GM23248 (cell line): ENCODE results near the gene IL31.

ENCODE experiments used
- EZH2 ChIP-seq: fragments of 200-600 bp; sonication (generic); IDR thresholded peaks from 2 replicates; pipeline ENCODE4 v1.6.1; 2018; ENCODE audit warnings: antibody characterized with exemption, mild to moderate bottlenecking; ENCODE audit not compliant: insufficient read depth, poor library complexity, severe bottlenecking
- EZH2phosphoT487 ChIP-seq: fragments of 200-600 bp; sonication (generic); IDR thresholded peaks from 2 replicates; pipeline ENCODE4 v1.6.1; 2018; ENCODE audit warnings: antibody characterized with exemption, moderate library complexity, mild to moderate bottlenecking, low read depth; ENCODE audit not compliant: insufficient read depth

GRCh38 chr12:122171399-122171798 is 2.6 kb downstream of the IL31 start:
- TF ChIP-seq EZH2phosphoT487: no peak
- TF ChIP-seq EZH2: no peak
